Esophagus mucosa (tissue), 1 donor: ENCODE measurements around the gene FAM131C. TPM values are rescaled to one million over a fixed set of nuclear protein-coding genes. Genes with fewer than 3 reads are reported as not detected.
"Not testable (repeated sequence)": the region's sequence is repeated elsewhere in the genome, so short reads cannot be mapped to it uniquely, and the experiment has no call there.

Experiments
- ATAC-seq: fragments of 200-7000 bp; cut with Tn5 transposase; one replicate; pipeline ENCODE4 v1.9.1; 2020
- total RNA-seq: library from RNA; stranded (reverse); gene quantifications from one replicate; pipeline ENCODE4 v1.2.4, GENCODE V29; 2023
- donor health status: DM: yes; HTN: yes; CAD: no.

FAM131C gene
- total RNA-seq, 1 donor from 2014 or later, result 0.80 TPM

GRCh38 chr1:16058394-16059120, 14.9 kb downstream of the FAM131C start:
- ATAC-seq, result not testable (repeated sequence)

- not testable (repeated sequence) for ATAC-seq
Measured at GRCh38 chr1:16057314-16057915, 16.0 kb downstream of the FAM131C start.

DNA sequence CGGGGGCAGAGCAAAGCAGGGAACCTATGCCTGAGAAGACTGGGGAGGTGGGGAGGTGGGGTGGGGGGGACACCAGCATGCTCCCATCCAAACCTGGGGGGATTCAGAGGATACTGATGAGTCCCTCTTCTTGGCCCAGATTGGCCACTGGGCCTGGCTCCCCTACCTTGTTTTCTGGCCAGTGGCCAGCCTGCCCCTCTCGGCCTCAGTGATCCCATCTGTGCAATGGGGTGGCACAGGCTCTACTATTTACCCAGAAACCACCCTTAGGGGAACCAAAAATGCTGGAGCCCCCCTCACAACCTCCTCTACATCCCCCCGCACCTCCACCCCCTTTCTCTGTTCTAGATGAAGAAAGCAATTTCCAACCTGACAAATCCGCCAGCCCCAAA, 16.9 kb downstream of the FAM131C start:
- ATAC-seq, result not testable (repeated sequence)

- peak; percentile 87 for ATAC-seq
Measured at GRCh38 chr1:16055613-16056520, 17.6 kb downstream of the FAM131C start.

DNA sequence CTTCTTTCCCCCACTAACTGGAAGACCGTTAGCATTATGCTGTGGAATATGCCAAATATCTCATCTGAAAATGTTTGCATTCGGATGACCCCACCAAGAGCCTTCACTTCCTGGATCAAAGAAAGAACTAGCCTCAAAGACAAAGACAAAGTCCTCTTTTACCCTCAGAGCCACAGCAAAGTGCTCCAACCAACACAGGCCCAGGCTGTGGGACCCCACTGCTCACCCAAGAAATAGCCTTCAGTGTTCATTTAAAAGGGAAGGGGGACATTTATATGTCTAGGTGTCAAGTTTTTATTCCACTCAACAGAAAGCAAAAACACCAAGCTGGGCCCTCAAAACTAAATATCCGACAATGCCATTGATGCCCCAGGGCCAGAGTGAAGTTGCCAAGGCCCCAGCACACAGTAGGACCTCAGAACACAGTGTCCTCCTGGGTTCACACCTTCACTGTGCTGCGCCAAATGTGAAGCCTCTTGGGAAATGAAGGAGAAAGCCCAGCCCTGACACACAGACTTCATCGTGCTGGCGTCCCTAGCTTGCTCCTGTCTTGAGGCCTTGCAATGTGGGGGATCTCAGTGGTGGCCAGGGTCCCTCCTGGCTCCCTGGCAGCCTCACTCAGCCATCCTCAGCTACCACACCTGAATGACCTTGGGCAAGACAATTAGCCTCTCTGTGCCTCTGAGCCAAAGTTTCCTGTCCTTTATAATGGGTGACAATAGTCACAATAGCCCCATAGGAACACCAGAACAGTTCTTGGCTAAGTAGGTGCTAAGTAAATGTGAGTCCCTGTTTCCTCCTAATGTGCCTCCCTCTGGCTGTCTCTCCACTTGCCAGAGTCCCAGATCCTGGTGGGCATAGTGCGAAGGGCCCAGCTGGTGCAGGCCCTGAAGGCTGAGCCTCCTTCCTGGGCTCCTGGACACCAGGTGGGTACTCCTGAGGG, 18.6 kb downstream of the FAM131C start:
- no peak for ATAC-seq

DNA sequence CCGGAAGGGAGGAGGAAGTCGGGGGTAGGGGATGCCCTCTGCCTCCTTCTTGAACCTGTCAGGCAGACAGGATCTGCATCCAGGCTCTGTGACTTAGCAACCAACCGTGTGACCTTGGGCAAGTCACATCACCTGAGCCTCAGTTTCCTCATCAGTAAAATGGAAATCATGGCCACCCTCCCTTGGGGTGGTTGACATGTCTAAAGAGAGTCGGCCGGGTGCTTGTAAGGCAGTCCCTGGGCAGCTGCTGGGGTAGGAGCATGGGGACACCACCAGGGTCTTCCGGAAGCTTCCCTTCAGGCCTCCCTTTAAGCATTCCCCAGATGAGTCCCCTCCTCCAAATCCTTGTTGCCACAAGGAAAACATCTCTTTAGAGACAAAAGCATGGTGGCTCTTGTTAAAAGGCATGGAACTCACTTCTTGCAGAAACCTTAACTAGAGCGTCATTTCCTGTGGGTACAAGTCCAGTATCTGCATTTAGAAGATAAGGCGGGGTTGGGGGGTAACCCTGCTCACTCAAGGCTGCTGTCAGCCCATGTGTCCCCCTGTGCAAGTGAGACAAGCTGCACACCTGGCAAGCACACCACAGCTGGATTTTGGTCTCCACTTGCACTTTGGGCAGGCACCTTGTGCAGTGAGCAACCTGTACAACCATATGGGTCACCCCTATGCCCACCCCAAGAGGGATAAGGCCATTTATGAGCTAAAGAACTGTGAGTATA, 19.5 kb downstream of the FAM131C start:
- ATAC-seq, result no peak

GRCh38 chr1:16051949-16052348, 21.5 kb downstream of the FAM131C start:
- ATAC-seq, result not testable (repeated sequence)

- no peak for ATAC-seq
Measured at GRCh38 chr1:16051039-16051438, 22.4 kb downstream of the FAM131C start.

DNA sequence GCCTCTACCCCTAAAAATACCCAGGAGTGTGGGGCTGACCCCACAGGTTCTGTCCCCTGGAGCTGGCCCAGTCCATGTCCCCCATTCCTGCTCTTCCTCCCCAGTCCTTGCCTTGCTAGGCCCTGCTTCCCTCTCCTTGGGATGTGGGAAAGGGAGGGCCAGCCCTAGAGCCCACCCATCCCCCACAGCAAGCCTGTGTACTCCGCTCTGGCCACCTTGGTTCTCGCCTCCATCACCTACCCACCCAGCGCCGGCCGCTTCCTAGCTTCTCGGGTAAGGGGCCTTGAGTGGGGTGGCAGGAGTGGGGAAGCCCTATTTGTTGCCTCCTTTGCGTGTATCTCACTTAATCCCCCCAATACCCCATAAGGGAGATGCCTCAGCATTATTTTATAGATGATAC, 23.1 kb downstream of the FAM131C start:
- ATAC-seq, result no peak

GRCh38 chr1:16048573-16049189, 24.8 kb downstream of the FAM131C start:
- peak; percentile 8 for ATAC-seq

DNA sequence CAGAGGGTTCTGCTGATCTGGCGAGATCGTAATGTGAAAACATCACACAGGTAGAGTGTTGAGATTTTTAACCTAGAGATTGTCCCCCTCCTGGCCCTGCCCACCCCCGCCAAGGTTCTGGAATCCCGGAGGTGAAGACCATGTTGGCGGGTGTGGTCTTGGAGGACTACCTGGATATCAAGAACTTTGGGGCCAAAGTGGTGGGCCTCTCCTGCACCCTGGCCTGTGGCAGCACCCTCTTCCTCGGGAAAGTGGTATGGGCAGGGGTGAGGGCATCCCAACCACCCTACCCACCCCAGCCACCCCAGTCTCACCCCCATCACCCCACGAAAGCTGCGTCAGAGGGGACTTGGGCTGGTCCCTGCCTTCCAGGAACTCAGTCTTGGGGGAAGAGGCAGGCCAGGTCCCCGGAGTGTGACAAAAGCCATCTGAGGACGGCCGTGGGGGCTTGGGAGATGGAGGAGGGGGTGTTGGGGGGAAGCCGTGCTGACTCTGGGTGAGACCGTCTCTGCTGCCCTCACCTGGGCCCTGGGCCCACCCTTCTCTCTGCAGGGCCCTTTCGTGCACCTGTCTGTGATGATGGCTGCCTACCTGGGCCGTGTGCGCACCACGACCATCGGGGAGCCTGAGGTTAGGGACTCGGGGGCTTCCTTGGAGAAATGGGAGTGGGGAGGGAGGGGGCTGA, 25.5 kb downstream of the FAM131C start:
- no peak for ATAC-seq

DNA sequence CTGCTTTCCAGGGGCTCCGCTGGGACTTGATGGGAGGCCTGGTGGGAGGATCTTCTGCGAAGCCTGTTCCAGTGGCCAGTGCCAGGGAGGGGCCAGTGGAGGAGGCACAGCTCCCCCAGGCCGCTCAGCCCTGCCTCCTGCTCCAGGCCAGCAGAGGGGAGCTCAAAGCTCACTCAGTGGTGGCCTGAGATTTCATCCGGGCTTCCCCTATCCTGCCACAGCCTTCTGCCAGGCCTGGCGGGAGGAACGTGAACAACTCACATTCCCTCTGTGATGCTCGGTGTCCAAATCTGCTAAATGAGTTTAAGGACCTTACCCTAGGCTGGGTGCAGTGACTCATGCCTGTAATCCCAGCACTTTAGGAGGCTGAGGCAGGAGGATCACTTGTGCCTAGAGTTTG, 26.6 kb downstream of the FAM131C start:
- no peak for ATAC-seq

DNA sequence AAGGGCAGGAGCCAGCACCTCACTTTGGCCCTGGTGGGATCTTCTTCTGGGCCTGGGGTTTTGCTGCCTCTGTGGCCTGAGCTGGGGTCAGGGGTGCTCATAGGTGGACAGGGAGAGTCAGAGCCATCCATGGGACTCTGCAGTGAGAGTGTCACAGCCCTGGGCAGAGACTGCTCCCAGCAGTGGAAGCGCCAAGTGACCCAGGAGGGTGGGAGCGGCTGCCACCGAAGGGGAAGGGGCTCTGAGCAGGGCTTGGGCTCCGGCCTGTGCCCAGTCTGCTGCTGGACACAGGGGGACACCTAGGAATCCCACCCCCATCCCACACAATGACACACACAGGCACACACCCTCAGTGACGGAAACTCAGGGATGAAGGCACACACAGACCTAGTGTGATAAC, 29.5 kb downstream of the FAM131C start:
- ATAC-seq, result no peak

DNA sequence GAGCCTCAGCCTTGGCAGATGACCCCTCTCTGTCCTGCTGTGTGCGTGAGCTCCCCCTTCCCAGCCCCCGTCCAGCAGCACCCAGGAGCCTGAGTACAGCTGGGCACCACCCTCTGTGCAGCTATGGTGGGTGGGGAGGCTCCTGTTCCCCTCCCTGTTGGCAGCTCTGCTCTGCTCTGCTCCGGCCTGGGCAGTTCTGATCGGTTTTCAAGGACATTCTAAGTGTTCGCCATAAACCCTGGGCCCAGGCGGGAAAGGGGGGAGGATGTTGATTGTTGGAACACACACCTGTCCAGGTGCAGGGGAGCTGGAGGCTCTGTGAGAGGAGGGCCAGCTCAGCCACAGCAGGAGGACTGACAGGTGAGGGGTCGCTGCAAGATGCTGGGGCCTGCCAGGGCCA, 29.9 kb downstream of the FAM131C start, which contains the start of gene CLCNKB:
CLCNKB (plus strand) TSS at position 262 of the 400 bp plus-strand sequence. CDS start 711 bp downstream, outside the sequence.
- ATAC-seq, result no peak

- not testable (repeated sequence) for ATAC-seq
Measured at GRCh38 chr1:16042654-16043053, 30.8 kb downstream of the FAM131C start.

DNA sequence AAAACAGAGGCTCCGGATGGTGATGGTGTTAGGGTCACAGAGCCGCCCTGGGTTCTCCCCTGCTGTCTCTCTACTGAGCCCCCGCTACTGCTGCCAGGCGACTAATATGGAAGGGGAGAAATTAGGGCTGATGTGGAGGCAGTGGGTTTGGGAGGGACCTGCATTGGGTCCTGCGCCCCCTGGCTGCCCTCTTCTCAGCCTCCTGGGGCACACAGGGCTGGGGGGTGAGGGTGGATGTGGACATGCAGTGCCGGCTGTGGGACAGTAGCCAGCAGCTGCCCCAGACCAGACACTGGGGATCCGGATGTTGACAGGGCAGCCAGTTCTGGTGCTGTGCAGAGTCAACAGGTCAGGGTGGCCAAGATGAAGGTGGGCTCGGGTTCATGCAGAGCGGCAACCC, 31.4 kb downstream of the FAM131C start:
- no peak for ATAC-seq

- ATAC-seq, result no peak
Measured at GRCh38 chr1:16041200-16041599, 32.3 kb downstream of the FAM131C start.

- ATAC-seq, result not testable (repeated sequence)
Measured at GRCh38 chr1:16039871-16040270, 33.6 kb downstream of the FAM131C start.

DNA sequence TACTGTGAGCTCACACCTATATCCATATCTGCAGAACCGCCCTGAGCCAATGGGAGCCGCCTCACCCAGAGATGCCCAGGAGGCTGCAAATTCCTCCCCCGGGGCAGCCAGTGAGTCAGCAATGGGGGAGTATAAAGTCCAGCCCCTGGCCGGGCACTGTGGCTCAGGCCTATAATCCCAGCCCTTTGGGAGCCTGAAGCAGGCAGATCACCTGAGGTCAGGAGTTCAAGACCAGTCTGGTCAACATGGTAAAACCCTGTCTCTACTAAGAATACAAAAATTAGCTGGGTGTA, 34.9 kb downstream of the FAM131C start:
- ATAC-seq, result no peak

DNA sequence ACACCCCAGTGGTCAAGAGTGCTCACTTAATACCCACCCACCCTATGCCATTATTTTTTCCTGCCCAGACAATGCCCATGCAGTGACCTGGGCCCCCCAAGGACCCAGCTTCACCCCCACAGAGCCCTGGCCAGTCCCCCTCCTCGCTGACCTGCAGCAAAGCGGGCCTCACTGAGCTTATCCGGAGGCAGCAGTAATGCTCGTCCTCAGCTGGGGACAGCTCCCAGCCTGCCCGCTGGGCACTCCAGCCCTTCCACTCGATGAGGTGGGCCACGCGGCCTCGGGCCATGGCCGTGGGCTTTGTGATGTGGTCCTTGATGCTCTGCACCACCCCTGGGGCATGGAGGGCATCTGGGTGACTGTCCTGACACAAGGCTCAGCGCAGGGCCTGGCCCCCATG, 37.0 kb downstream of the FAM131C start:
- ATAC-seq, result not testable (repeated sequence)
